A549 treated with CORT108297 at 1 μM for 4 hours (cell line): Measurements from ENCODE around the gene FOXJ2. TPM values are rescaled to one million over a fixed set of nuclear protein-coding genes. Genes with fewer than 3 reads are reported as not detected.

Experiments
- total RNA-seq: library from RNA; stranded (reverse); fragments of 200-300 nt; extraction: Qiagen RNA extraction; gene quantifications from 5 replicates; pipeline ENCODE4 v1.2.3, GENCODE V29; 2022

The FOXJ2 gene
- total RNA-seq: 6.8 to 9.6 TPM (median 9.2 TPM) in 5 replicates

DNA sequence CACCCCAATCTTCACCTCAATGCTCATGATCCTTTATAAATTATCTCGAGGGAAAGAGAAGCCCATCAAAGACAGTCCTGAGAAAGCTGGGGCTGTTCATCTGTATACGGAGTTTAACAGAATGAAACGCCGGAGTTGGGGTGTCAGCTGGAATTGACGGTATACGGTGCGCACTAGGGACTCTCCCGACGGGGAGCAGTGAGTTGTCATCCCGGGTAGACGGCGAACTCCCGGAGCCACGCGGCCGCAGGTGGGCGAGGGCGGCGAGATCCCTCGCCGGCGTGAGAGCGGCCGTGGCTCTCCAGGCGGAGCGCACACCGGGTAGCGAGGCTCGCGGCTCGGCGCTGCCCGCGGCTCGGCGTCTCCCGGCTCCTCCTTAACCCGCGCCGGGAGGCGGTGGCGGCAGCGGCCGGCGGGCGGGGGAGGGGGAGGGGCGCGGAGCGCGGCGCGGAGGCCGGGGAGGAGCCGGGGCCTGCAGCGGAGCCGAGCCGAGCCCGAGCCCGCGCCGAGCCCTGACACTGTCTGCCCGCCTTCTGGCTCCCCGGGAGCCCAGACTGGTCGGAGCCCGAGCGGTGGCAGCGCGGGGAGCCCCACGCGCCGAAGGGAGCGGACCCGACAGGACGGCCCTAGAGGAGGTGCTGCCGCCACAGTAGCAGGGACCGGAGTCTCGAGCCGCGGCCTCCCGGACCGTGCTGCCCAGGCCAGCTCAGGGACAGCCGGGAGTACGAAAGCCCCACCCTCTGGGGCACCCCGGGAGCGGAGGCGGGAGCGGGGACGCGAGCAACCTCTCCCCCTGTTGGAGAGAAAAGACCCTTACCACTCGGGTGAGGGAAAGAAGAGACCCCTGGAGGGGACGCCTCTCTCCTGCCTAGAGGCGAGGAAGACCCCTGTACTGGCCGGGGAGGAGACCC, at the start of gene FOXJ2:
TSS of gene FOXJ2 (plus strand) at position 475 of the 911 bp plus-strand sequence. CDS start 7,117 bp downstream, outside the sequence.

DNA sequence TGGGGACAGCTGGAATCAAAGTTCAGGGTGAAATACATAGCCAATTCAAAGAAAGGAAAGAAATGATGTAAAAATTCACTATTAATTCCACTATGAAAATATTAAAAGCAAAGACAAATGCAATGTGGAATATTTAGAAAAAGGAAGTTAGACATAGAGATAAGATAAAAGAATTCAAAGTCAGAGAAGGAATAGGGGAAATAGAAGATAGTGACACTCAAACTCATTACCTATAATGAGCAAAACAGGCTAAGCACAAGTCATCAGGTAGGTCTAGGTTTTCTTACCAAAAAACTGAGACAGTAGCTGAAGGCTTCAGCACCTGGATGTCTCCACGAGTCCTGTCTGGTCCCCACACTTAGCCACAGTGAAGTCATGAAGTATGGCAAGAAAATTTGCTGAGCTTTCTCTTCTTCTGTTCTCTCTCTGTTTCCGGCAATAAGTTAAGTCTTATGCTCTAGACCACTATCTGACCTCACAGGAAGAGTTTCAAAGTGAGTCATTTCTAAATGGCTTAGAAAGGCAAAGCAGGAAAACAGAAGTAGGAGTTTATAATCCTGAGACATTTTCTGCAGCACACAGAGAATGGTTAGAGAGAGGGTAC, 33.6 kb downstream of the FOXJ2 start, which contains the start of gene C3AR1:
TSS of gene C3AR1 (minus strand) at position 369 of the 604 bp plus-strand sequence. CDS start 6,174 bp downstream, outside the sequence.

Other genes with a start within 250 kb of the FOXJ2 start
- gene NANOG, start 243.3 kb upstream of the FOXJ2 start, total RNA-seq: not detected in 5 replicates
- not detected in 5 replicates for gene SLC2A14, start 159.8 kb upstream of the FOXJ2 start, total RNA-seq
- 2.5 to 3.6 TPM (median 3.1 TPM) in 5 replicates for gene SLC2A3, start 96.5 kb upstream of the FOXJ2 start, total RNA-seq
- not detected in 5 replicates for gene C3AR1, start 33.6 kb downstream of the FOXJ2 start, total RNA-seq
- gene NECAP1, start 49.6 kb downstream of the FOXJ2 start, total RNA-seq: 12.8 to 20.8 TPM (median 14.4 TPM) in 5 replicates
- gene CLEC4A, start 90.9 kb downstream of the FOXJ2 start, total RNA-seq: 0.15 to 0.31 TPM (median 0.21 TPM) in 3 of 5 replicates, not detected in the others
- not detected in 5 replicates for gene ZNF705A, start 124.3 kb downstream of the FOXJ2 start, total RNA-seq
- 0.03 to 0.10 TPM (median 0.07 TPM) in 5 replicates for gene FAM90A1, start 194.9 kb downstream of the FOXJ2 start, total RNA-seq